K562 (cell line): Measurements from ENCODE around the gene SLC25A18. TPM values are rescaled to one million over a fixed set of nuclear protein-coding genes. Genes with fewer than 3 reads are reported as not detected.

Source experiments
- ATAC-seq: fragments of 200-7000 bp; cut with Tn5 transposase; 3 replicates; pipeline ENCODE4 v1.9.1; 2020; ENCODE audit warnings: moderate library complexity
- BruUV-seq: library from RNA; stranded (reverse); fragments of 400-500 nt; replicated peaks from 2 replicates; lab custom pipeline; 2021; lab: Mats Ljungman, UMichigan
- CTCF ChIA-PET: fragments of 300-600 bp; formaldehyde crosslinking; extraction: SDS; loops from one replicate; lab custom pipeline; 2021; ENCODE audit warnings: low intra/inter-chr PET ratio; lab: Yijun Ruan, JAX
- POLR2A ChIA-PET: fragments of 300-600, 350-650 bp; sonication (Branson Sonifier 250); formaldehyde crosslinking; extraction: SDS; loops from one replicate; lab custom pipeline; 2021; ENCODE audit warnings: antibody characterized with exemption, inconsistent platforms; lab: Yijun Ruan, JAX
- DNase-seq, 4 experiments: peaks; one replicate each; pipeline versions ENCODE4 v3.0.0 to v3.0.0-alpha.2; 2011 to 2018; ENCODE audit warnings: low spot score in 3 of 4, mixed read lengths in 3 of 4; ENCODE audit errors: extremely low read depth in 1 of 4
- FAIRE-seq: peaks from 2 replicates; lab custom pipeline; 2011; peaks lifted over from hg19 to GRCh38; lab: Jason Lieb, UNC
- H2AFZ ChIP-seq: 2 replicates; pipeline ENCODE4 v1.6.0; 2011; ENCODE audit warnings: low read depth, low read length, control low read depth, inconsistent platforms
- H3K27ac ChIP-seq: fragments of 200-600 bp; 3 replicates; pipeline ENCODE4 v1.8.0; 2011; ENCODE audit warnings: low read depth, mild to moderate bottlenecking, control low read depth, inconsistent platforms, low read length, moderate library complexity, mixed read lengths; ENCODE audit errors: extremely low read depth
- H3K27me3 ChIP-seq, 2 experiments: fragments of 300-600 bp in 1 of 2; 2 replicates in 1 of 2; 3 replicates in 1 of 2; pipeline versions ENCODE4 v1.6.0 to v1.8.0; 2011; ENCODE audit warnings: inconsistent platforms in 2 of 2, low read length in 2 of 2, mild to moderate bottlenecking in 1 of 2, mixed read lengths in 1 of 2, moderate library complexity in 1 of 2; ENCODE audit not compliant: control insufficient read depth in 2 of 2, insufficient read depth in 2 of 2
- H3K36me3 ChIP-seq: fragments of 300-600 bp; 3 replicates; pipeline ENCODE4 v1.8.0; 2011; ENCODE audit warnings: mild to moderate bottlenecking, low read length, inconsistent platforms; ENCODE audit not compliant: control insufficient read depth, insufficient read depth
- H3K4me1 ChIP-seq, 2 experiments: fragments of 200-600 bp in 1 of 2; replicated peaks in 1 of 2; 2 replicates in 1 of 2; 3 replicates in 1 of 2; pipeline versions ENCODE4 v1.5.1 to v1.8.0; 2011; ENCODE audit warnings: inconsistent platforms in 2 of 2, low read length in 2 of 2, mild to moderate bottlenecking in 1 of 2, mixed read lengths in 1 of 2, moderate library complexity in 1 of 2; ENCODE audit not compliant: control insufficient read depth in 2 of 2, insufficient read depth in 2 of 2
- H3K4me2 ChIP-seq: 2 replicates; pipeline ENCODE4 v1.6.1; 2011; ENCODE audit warnings: low read length, control low read depth, inconsistent platforms, mixed read lengths; ENCODE audit not compliant: insufficient read depth
- H3K4me3 ChIP-seq: fragments of 200-600 bp; sonication (generic), shearing (Covaris generic); 2 replicates; pipeline ENCODE4 v1.5.1; 2016; ENCODE audit warnings: control low read depth, inconsistent platforms
- H3K79me2 ChIP-seq: fragments of 200-600 bp; 3 replicates; pipeline ENCODE4 v1.8.0; 2011; ENCODE audit warnings: low read length, inconsistent platforms; ENCODE audit not compliant: control insufficient read depth, insufficient read depth
- H3K9ac ChIP-seq, 2 experiments: 2 replicates each; pipeline versions ENCODE4 v1.6.0 to v1.6.1; 2011; ENCODE audit warnings: low read depth in 2 of 2, low read length in 2 of 2, control low read depth in 1 of 2, inconsistent platforms in 1 of 2, mild to moderate bottlenecking in 1 of 2, mixed read lengths in 1 of 2; ENCODE audit not compliant: insufficient read depth in 1 of 2
- H3K9me1 ChIP-seq: one replicate; pipeline ENCODE4 v1.6.0; 2011; ENCODE audit warnings: inconsistent platforms, mild to moderate bottlenecking, low read length, moderate library complexity; ENCODE audit not compliant: control insufficient read depth, insufficient read depth
- H3K9me3 ChIP-seq: replicated peaks from 2 replicates; pipeline ENCODE4 v1.5.1; 2011; ENCODE audit warnings: low read depth, low read length, inconsistent platforms; ENCODE audit not compliant: control insufficient read depth, insufficient read depth
- H4K20me1 ChIP-seq: replicated peaks from 2 replicates; pipeline ENCODE4 v1.6.1; 2011; ENCODE audit warnings: low read length, inconsistent platforms, mixed read lengths; ENCODE audit not compliant: control insufficient read depth, insufficient read depth
- AFF4 ChIP-seq: sonication (generic); formaldehyde crosslinking; IDR thresholded peaks from 2 replicates; pipeline ENCODE4 v1.8.0; 2023; ENCODE audit warnings: mild to moderate bottlenecking, missing genetic modification reagents
- CCNT2 ChIP-seq: IDR thresholded peaks from 2 replicates; pipeline ENCODE4 v1.6.1; 2011; ENCODE audit warnings: borderline replicate concordance, low read depth, mild to moderate bottlenecking, moderate library complexity, mixed read lengths, low read length; ENCODE audit not compliant: insufficient read length; ENCODE audit errors: extremely low read depth
- ETS1 ChIP-seq: conservative IDR thresholded peaks from 2 replicates; pipeline ENCODE4 v1.6.1; 2011; ENCODE audit warnings: low read depth, mild to moderate bottlenecking, low read length; ENCODE audit not compliant: control insufficient read depth
- KAT8 ChIP-seq: fragments of 450-650 bp; IDR thresholded peaks from 2 replicates; pipeline ENCODE4 v1.6.1; 2016; ENCODE audit warnings: low read depth, mild to moderate bottlenecking
- WGBS: fragments of 100-300 bp; shearing (Covaris generic); methylation state at CpG from one replicate; pipeline ENCODE4 v1.1.6; 2016; ENCODE audit warnings: low coverage, mixed read lengths; ENCODE audit not compliant: insufficient coverage; ENCODE audit errors: missing lambda C conversion rate; 5-methylcytosine and 5-hydroxymethylcytosine counted together
- in situ Hi-C: fragments of 300-500 bp; cut with MboI; formaldehyde crosslinking; loops from 4 replicates; pipeline ENCODE4 v1.15.0; 2018; ENCODE audit warnings: inconsistent platforms, mixed read lengths
- intact Hi-C: fragments of 100-400 bp; cut with micrococcal nuclease; formaldehyde crosslinking; loops from 2 replicates; pipeline ENCODE4 v1.14.2; 2022
- polyA plus RNA-seq, 8 experiments: library from polyadenylated mRNA; depleted of rRNA in 4 of 8; stranded (reverse) in 5 of 8; unstranded in 3 of 8; fragments of >200 nt; fragmentation: Nextera tagmentation in 2 of 8; fragmentation: Illumina TruSeq in 1 of 8; extraction: Ambion mirVana in 2 of 8; extraction: Trizol in 1 of 8; gene quantifications; 2 replicates each; pipeline versions ENCODE4 v1.2.1 to v1.2.3, GENCODE V29; 2011 to 2014; ENCODE audit warnings: inconsistent platforms in 1 of 8, missing spikeins in 1 of 8
- total RNA-seq, 7 experiments: library from RNA; depleted of rRNA in 6 of 7; stranded (reverse); fragments of >200 nt in 6 of 7; fragmentation: Illumina TruSeq in 2 of 7; extraction: Trizol in 2 of 7; gene quantifications; 2 replicates each; pipeline versions ENCODE4 v1.2.1 to v1.2.3, GENCODE V29; 2011 to 2021; ENCODE audit warnings: low replicate concordance in 1 of 7

SLC25A18 gene
- total and polyA plus RNA-seq, 9 of the 15 experiments (the other 6 are each of a cell fraction or from before 2014, with no cell fraction given), result 0.04 TPM; not detected in 8

- H3K9me1 ChIP-seq, result no peaks in the 10 kb centered on the region
- H2AFZ ChIP-seq, result no peak overlapping the region
- no peaks in the 10 kb centered on the region for H3K4me1 ChIP-seq
- H3K27me3 ChIP-seq, result peaks cover 34 to 49% of the 10 kb centered on the region in 2 experiments
- no peak overlapping the region for H3K9ac ChIP-seq
- no peak overlapping the region for H3K27ac ChIP-seq
- no peaks in the 10 kb centered on the region for H4K20me1 ChIP-seq
- H3K9me3 ChIP-seq, result no peaks in the 10 kb centered on the region
- no peak for FAIRE-seq
- BruUV-seq, result no TSS peak
- 0% methylated on average over 2 of the region's 2 CpGs for WGBS
- peak; percentile 11; the same call in 1 of the 3 replicates for ATAC-seq
- POLR2A ChIA-PET, result interaction anchor here (0.8 kb wide), 1 partner anchor 20 kb away, joined by 4 read pairs; no protein-coding TSS in a partner anchor
- no peak for DNase-seq
- H3K36me3 ChIP-seq, result no peaks in the 10 kb centered on the region
- no peak for TF ChIP-seq CCNT2
- TF ChIP-seq ETS1, result no peak
- TF ChIP-seq AFF4 (CRISPR knock-in tag), result no peak
- no peak for TF ChIP-seq KAT8
- H3K79me2 ChIP-seq, result no peaks in the 10 kb centered on the region
- H3K4me2 ChIP-seq, result no peak overlapping the region
- intact Hi-C loops (no loop called here), in situ Hi-C loops (no loop called here)
- H3K4me3 ChIP-seq, result no peak overlapping the region
- CTCF ChIA-PET, result no interaction called here
Observed at GRCh38 chr22:17513612-17514011, 49.7 kb upstream of the SLC25A18 start.
